SK-N-SH treated with all-trans-retinoic acid at 6 μM for 48 hours (cell line): ENCODE results near the gene SELPLG.
"Not testable (repeated sequence)": the region's sequence is repeated elsewhere in the genome, so short reads cannot be mapped to it uniquely, and the experiment has no call there.

Experiments
- ATAC-seq: fragments of 200-7000 bp; cut with Tn5 transposase; 3 replicates; pipeline ENCODE4 v1.9.1; 2020; ENCODE audit warnings: mild to moderate bottlenecking, moderate library complexity
- BACH2 ChIP-seq: fragments of 250-450 bp; sonication (Bioruptor Pico); IDR thresholded peaks from 2 replicates; pipeline ENCODE4 v1.9.0; 2021; ENCODE audit warnings: mild to moderate bottlenecking, borderline replicate concordance
- CSDC2 ChIP-seq: fragments of 250-450 bp; sonication (Bioruptor Pico); IDR thresholded peaks from 2 replicates; pipeline ENCODE4 v1.5.0; 2020; ENCODE audit warnings: mild to moderate bottlenecking, moderate library complexity
- ESRRG ChIP-seq: fragments of 250-450 bp; sonication (Bioruptor Pico); IDR thresholded peaks from 2 replicates; pipeline ENCODE4 v1.6.1; 2021; ENCODE audit warnings: mild to moderate bottlenecking
- ISL1 ChIP-seq: fragments of 250-450 bp; sonication (Bioruptor Pico); IDR thresholded peaks from 2 replicates; pipeline ENCODE4 v2.1.2; 2022; ENCODE audit warnings: mild to moderate bottlenecking, moderate library complexity
- OSR1 ChIP-seq: fragments of 250-450 bp; sonication (Bioruptor Pico); IDR thresholded peaks from 2 replicates; pipeline ENCODE4 v1.8.0; 2022; ENCODE audit warnings: moderate library complexity, mild to moderate bottlenecking, inconsistent platforms
- PPARA ChIP-seq: fragments of 250-450 bp; sonication (Bioruptor Pico); IDR thresholded peaks from 2 replicates; pipeline ENCODE4 v1.5.0; 2020; ENCODE audit warnings: mild to moderate bottlenecking, borderline replicate concordance
- SNAI2 ChIP-seq: fragments of 250-450 bp; sonication (Bioruptor Pico); IDR thresholded peaks from 2 replicates; pipeline ENCODE4 v1.5.0; 2020; ENCODE audit warnings: mild to moderate bottlenecking, moderate library complexity
- TCF4 ChIP-seq: fragments of 250-450 bp; sonication (Bioruptor Pico); IDR thresholded peaks from 2 replicates; pipeline ENCODE4 v1.8.0; 2021; ENCODE audit warnings: mild to moderate bottlenecking, moderate library complexity, borderline replicate concordance
- TOX ChIP-seq: fragments of 250-450 bp; sonication (Bioruptor Pico); IDR thresholded peaks from 2 replicates; pipeline ENCODE4 v1.8.0; 2021; ENCODE audit warnings: mild to moderate bottlenecking, moderate library complexity, borderline replicate concordance
- ZC3H10 ChIP-seq: fragments of 250-450 bp; sonication (Bioruptor Pico); IDR thresholded peaks from 2 replicates; pipeline ENCODE4 v1.5.1; 2021; ENCODE audit warnings: mild to moderate bottlenecking, moderate library complexity
- ZFP3 ChIP-seq: fragments of 250-450 bp; sonication (Bioruptor Pico); IDR thresholded peaks from 2 replicates; pipeline ENCODE4 v1.5.0; 2020; ENCODE audit warnings: mild to moderate bottlenecking, moderate library complexity
- ZFP30 ChIP-seq: fragments of 450-650 bp; formaldehyde crosslinking; IDR thresholded peaks from 2 replicates; pipeline ENCODE4 v1.5.0; 2022; ENCODE audit warnings: mild to moderate bottlenecking, moderate library complexity
- ZNF565 ChIP-seq: fragments of 450-650 bp; formaldehyde crosslinking; conservative IDR thresholded peaks from 2 replicates; pipeline ENCODE4 v1.5.0; 2020; ENCODE audit warnings: low read depth, mild to moderate bottlenecking, moderate library complexity
- ZNF70 ChIP-seq: fragments of 450-650 bp; formaldehyde crosslinking; IDR thresholded peaks from 2 replicates; pipeline ENCODE4 v1.5.0; 2020; ENCODE audit warnings: mild to moderate bottlenecking, moderate library complexity
- TF ChIP-seq, protein P1 (sequence below): fragments of 250-450 bp; sonication (Bioruptor Pico); IDR thresholded peaks from 2 replicates; pipeline ENCODE4 v1.8.0; 2021; ENCODE audit warnings: low read depth, mild to moderate bottlenecking, moderate library complexity, borderline replicate concordance
- TF ChIP-seq, protein P2 (sequence below): fragments of 250-450 bp; sonication (Bioruptor Pico); IDR thresholded peaks from 2 replicates; pipeline ENCODE4 v1.5.0; 2020; ENCODE audit warnings: mild to moderate bottlenecking, moderate library complexity
- TF ChIP-seq, protein P3 (sequence below): fragments of 250-450 bp; sonication (Bioruptor Pico); IDR thresholded peaks from 2 replicates; pipeline ENCODE4 v1.5.1; 2020; ENCODE audit warnings: low read depth, mild to moderate bottlenecking, moderate library complexity
- TF ChIP-seq, protein P4 (sequence below): fragments of 250-450 bp; sonication (Bioruptor Pico); IDR thresholded peaks from 2 replicates; pipeline ENCODE4 v1.5.1; 2021; ENCODE audit warnings: mild to moderate bottlenecking, moderate library complexity

Gene SELPLG

DNA sequence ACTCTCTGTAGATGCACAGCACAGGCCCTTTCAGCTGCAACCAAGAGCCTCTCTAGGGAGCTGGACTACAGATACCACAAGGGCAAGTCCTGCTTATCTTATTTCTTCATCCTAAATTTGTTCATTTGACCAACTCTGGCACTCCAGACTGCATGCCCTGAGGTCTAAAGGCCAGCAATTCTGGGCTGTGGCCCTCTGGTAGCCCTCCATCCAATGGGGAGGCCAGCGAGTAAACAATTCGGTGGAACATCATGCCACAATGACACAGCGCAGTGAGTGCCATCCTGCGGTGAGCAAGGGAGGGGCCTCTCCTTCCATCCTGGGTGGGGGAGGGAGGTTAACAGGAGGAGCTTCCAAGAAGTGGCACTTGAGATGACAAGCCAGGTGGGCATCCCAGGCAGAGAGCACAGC lies 652 bp upstream of the SELPLG start:
- TF ChIP-seq ZFP30 (CRISPR knock-in tag) (no peak), ZC3H10 (no peak), PPARA (CRISPR knock-in tag) (no peak), ISL1 (CRISPR knock-in tag) (no peak), TCF4 (CRISPR knock-in tag) (no peak), TOX (CRISPR knock-in tag) (no peak), ESRRG (CRISPR knock-in tag) (no peak), BACH2 (CRISPR knock-in tag) (no peak), ZNF565 (CRISPR knock-in tag) (no peak), ZFP3 (CRISPR knock-in tag) (no peak), SNAI2 (CRISPR knock-in tag) (no peak), ZNF70 (no peak), CSDC2 (no peak), OSR1 (CRISPR knock-in tag) (no peak)
- TF ChIP-seq, protein P1, sequence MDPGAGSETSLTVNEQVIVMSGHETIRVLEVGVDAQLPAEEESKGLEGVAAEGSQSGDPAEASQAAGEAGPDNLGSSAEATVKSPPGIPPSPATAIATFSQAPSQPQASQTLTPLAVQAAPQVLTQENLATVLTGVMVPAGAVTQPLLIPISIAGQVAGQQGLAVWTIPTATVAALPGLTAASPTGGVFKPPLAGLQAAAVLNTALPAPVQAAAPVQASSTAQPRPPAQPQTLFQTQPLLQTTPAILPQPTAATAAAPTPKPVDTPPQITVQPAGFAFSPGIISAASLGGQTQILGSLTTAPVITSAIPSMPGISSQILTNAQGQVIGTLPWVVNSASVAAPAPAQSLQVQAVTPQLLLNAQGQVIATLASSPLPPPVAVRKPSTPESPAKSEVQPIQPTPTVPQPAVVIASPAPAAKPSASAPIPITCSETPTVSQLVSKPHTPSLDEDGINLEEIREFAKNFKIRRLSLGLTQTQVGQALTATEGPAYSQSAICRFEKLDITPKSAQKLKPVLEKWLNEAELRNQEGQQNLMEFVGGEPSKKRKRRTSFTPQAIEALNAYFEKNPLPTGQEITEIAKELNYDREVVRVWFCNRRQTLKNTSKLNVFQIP (CRISPR knock-in tag): no peak
- TF ChIP-seq, protein P2, sequence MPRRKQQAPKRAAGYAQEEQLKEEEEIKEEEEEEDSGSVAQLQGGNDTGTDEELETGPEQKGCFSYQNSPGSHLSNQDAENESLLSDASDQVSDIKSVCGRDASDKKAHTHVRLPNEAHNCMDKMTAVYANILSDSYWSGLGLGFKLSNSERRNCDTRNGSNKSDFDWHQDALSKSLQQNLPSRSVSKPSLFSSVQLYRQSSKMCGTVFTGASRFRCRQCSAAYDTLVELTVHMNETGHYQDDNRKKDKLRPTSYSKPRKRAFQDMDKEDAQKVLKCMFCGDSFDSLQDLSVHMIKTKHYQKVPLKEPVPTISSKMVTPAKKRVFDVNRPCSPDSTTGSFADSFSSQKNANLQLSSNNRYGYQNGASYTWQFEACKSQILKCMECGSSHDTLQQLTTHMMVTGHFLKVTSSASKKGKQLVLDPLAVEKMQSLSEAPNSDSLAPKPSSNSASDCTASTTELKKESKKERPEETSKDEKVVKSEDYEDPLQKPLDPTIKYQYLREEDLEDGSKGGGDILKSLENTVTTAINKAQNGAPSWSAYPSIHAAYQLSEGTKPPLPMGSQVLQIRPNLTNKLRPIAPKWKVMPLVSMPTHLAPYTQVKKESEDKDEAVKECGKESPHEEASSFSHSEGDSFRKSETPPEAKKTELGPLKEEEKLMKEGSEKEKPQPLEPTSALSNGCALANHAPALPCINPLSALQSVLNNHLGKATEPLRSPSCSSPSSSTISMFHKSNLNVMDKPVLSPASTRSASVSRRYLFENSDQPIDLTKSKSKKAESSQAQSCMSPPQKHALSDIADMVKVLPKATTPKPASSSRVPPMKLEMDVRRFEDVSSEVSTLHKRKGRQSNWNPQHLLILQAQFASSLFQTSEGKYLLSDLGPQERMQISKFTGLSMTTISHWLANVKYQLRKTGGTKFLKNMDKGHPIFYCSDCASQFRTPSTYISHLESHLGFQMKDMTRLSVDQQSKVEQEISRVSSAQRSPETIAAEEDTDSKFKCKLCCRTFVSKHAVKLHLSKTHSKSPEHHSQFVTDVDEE: no peak
- TF ChIP-seq, protein P3, sequence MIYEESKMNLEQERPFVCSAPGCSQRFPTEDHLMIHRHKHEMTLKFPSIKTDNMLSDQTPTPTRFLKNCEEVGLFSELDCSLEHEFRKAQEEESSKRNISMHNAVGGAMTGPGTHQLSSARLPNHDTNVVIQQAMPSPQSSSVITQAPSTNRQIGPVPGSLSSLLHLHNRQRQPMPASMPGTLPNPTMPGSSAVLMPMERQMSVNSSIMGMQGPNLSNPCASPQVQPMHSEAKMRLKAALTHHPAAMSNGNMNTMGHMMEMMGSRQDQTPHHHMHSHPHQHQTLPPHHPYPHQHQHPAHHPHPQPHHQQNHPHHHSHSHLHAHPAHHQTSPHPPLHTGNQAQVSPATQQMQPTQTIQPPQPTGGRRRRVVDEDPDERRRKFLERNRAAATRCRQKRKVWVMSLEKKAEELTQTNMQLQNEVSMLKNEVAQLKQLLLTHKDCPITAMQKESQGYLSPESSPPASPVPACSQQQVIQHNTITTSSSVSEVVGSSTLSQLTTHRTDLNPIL (CRISPR knock-in tag): no peak
- TF ChIP-seq, protein P4, sequence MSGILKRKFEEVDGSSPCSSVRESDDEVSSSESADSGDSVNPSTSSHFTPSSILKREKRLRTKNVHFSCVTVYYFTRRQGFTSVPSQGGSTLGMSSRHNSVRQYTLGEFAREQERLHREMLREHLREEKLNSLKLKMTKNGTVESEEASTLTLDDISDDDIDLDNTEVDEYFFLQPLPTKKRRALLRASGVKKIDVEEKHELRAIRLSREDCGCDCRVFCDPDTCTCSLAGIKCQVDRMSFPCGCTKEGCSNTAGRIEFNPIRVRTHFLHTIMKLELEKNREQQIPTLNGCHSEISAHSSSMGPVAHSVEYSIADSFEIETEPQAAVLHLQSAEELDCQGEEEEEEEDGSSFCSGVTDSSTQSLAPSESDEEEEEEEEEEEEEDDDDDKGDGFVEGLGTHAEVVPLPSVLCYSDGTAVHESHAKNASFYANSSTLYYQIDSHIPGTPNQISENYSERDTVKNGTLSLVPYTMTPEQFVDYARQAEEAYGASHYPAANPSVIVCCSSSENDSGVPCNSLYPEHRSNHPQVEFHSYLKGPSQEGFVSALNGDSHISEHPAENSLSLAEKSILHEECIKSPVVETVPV: no peak
- ATAC-seq: no peak

DNA sequence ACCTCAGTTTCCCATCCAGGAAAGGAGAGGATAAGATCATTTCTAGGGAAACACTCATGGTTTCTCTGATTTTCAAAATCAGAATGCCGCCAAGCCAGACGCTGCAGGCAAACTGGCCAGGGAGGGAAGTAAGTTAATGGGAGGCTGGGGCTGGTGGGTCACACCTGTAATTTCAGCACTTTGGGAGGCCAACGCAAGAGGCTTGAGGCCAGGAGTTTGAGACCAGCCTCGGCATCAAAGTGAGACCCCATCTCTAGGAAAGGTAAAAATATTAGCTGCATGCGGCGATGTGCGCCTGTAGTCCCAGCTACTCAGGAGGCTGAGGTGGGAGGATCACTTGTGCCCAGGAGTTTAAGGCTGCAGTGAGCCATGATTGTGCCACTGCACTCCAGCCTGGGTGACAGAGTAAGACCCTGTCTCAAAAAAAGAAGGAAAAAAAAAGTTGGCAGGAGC lies 587 bp downstream of the SELPLG start:
- ATAC-seq: no peak
- TF ChIP-seq, protein P3 (CRISPR knock-in tag): no peak
- TF ChIP-seq PPARA (CRISPR knock-in tag): no peak
- TF ChIP-seq ZNF70: no peak
- TF ChIP-seq OSR1 (CRISPR knock-in tag): no peak
- no peak for TF ChIP-seq CSDC2

DNA sequence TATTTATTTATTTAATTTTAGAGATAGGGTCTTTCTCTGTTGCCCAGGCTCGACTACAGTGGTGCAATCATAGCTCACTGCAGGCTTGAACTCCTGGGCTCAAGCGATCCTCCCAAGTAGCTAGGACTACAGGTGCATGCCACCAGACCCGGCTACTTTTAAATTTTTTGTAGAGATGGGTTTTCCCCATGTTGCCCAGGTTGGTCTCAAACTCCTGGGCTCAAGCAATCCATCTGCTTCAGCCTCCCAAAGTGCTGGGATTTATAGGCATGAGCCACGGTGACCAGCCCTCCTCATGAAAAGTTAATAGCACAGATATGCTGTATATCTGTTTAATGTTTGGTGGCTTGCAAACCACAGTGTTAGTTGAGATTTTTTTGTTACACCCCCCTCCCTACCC lies 2.4 kb downstream of the SELPLG start:
- ATAC-seq: not testable (repeated sequence)

DNA sequence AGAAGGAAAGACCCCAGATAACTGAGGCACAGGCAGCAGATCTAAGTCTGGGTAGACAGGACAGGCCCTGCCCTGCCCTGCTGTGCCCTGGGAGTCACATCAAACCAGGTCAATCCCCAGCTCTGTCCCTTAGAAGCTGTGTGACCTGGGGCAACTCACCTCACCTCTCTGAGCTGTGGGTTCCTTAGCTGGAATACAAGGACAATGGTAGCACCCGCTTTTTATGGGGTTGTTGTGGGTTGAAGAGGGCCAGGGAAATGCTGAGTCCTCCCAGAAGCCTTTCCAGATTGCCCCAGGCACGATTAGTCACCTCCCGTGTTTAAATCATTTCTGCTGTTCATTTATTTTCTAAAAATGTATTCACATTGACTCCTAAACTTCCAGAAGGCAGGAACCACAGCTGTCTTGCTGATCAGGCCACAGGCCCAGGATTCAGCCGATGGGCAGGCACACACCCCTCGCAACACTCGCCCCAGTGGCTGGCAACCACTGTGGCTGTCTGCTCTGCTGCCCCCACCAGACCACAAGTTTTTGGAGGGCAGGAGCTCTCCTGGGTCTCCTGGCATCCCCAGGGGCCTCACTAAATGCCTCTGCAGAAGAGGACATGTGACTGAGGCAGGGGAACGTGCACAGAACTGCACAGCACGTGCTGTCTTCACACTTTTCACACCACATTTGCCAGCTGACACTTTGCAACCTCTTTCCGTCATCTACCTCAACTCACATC lies 3.0 kb downstream of the SELPLG start:
- TF ChIP-seq ESRRG (CRISPR knock-in tag) (no peak), ZNF565 (CRISPR knock-in tag) (no peak), ZFP3 (CRISPR knock-in tag) (peak; percentile 89), TCF4 (CRISPR knock-in tag) (no peak)
- TF ChIP-seq, protein P3 (CRISPR knock-in tag): no peak
- TF ChIP-seq, protein P1 (CRISPR knock-in tag): no peak
- TF ChIP-seq, protein P2: no peak
- peak; percentile 11 for ATAC-seq
